Left colon (tissue), 2 donors: ENCODE data around the gene ABCC3. TPM values are rescaled to one million over a fixed set of nuclear protein-coding genes. Genes with fewer than 3 reads are reported as not detected.

ENCODE experiments used
- ATAC-seq: fragments of 200-7000 bp; cut with Tn5 transposase; one replicate; pipeline ENCODE4 v1.9.1; 2020; ENCODE audit warnings: mild to moderate bottlenecking, moderate library complexity
- DNase-seq, 2 donors: peaks; one replicate each; pipeline ENCODE4 v3.0.0-alpha.2; 2020
- intact Hi-C, 2 donors: fragments of 100-400 bp; cut with DNase I in 1 of 2; cut with micrococcal nuclease in 1 of 2; formaldehyde crosslinking; loops; one replicate each; pipeline versions ENCODE4 v1.11.2 to v1.14.0; 2022; cut with DNase I, micrococcal nuclease
- long read RNA-seq: library from polyadenylated mRNA; unstranded; transcript quantifications from one replicate; pipeline ENCODE4 v2.0.0, GENCODE V29; 2021
- total RNA-seq, 2 donors: library from RNA; stranded (reverse); fragmentation: NEBNext Ultra II Directional; extraction: Animal tissue kit (Norgen Biotek cat#: 25700); gene quantifications; one replicate each; pipeline ENCODE4 v1.2.1, GENCODE V29; 2021
- donor health status: DM: no; HTN: no; CAD: no.
- donor health status: DM: yes; HTN: yes; CAD: no.

Gene ABCC3
- 100 to 1,000 TPM; 251 to 373 TPM for total RNA-seq
- long read RNA-seq, full-length matches to known transcripts = 36 of 309 reads
- long read RNA-seq, partial matches to known transcripts = 219 of 309 reads
- long read RNA-seq, other reads (novel, unspliced or antisense) = 54 of 309 reads

GRCh38 chr17:50634224-50634914 is at the start of gene ABCC3:
Gene ABCC3, plus strand, starts transcription at chr17:50634881. Its CDS starts 56 bp downstream, at chr17:50634937.
- intact Hi-C loops = loop anchor here in 1 of 2 donors (5.0 to 10.0 kb wide), 2 partner anchors 58 to 150 kb away; no protein-coding TSS in a partner anchor
- DNase-seq (peak; percentile 79 to 86), ATAC-seq (peak; percentile 65)

GRCh38 chr17:50585346-50585745 is 49.3 kb upstream of the ABCC3 start:
- no peak for DNase-seq
- intact Hi-C loops = no loop called here

GRCh38 chr17:50585891-50586290 is 48.8 kb upstream of the ABCC3 start:
- intact Hi-C loops = no loop called here
- ATAC-seq = no peak
- no peak for DNase-seq

More at GRCh38 chr17:50585346-50585745, 49.3 kb upstream of the ABCC3 start:
- ATAC-seq = no peak

- intact Hi-C loops = no loop called here
- ATAC-seq = no peak
- DNase-seq = no peak
Observed at GRCh38 chr17:50586421-50587247, 48.0 kb upstream of the ABCC3 start.

- intact Hi-C loops = no loop called here
- DNase-seq (no peak), ATAC-seq (no peak)
Observed at GRCh38 chr17:50587571-50587970, 47.1 kb upstream of the ABCC3 start.

- intact Hi-C loops = no loop called here
- no peak for ATAC-seq
- DNase-seq = no peak
Observed at GRCh38 chr17:50588391-50589049, 46.2 kb upstream of the ABCC3 start.

- intact Hi-C loops = no loop called here
- DNase-seq = no peak
- peak; percentile 7 for ATAC-seq
Observed at GRCh38 chr17:50589095-50589705, 45.5 kb upstream of the ABCC3 start.

GRCh38 chr17:50590946-50591737 is 43.5 kb upstream of the ABCC3 start:
- no peak for DNase-seq
- ATAC-seq = no peak
- intact Hi-C loops = no loop called here

- intact Hi-C loops = no loop called here
- ATAC-seq (no peak), DNase-seq (no peak)
Observed at GRCh38 chr17:50593321-50593720, 41.4 kb upstream of the ABCC3 start.

- DNase-seq (no peak), ATAC-seq (no peak)
- intact Hi-C loops = no loop called here
Observed at GRCh38 chr17:50594128-50594823, 40.4 kb upstream of the ABCC3 start.

- no peak for ATAC-seq
- DNase-seq = no peak
- intact Hi-C loops = no loop called here
Observed at GRCh38 chr17:50594892-50595291, 39.8 kb upstream of the ABCC3 start.

- intact Hi-C loops = no loop called here
- DNase-seq = peak in 1 of 2 donors; percentile 44
Observed at GRCh38 chr17:50596191-50597037, 38.3 kb upstream of the ABCC3 start.

GRCh38 chr17:50598487-50598886 is 36.2 kb upstream of the ABCC3 start:
- ATAC-seq = no peak

More at GRCh38 chr17:50596191-50597037, 38.3 kb upstream of the ABCC3 start:
- ATAC-seq = peak; percentile 91

GRCh38 chr17:50599606-50600005 is 35.1 kb upstream of the ABCC3 start:
- intact Hi-C loops = no loop called here
- DNase-seq (no peak), ATAC-seq (no peak)

More at GRCh38 chr17:50598487-50598886, 36.2 kb upstream of the ABCC3 start:
- DNase-seq = no peak
- intact Hi-C loops = no loop called here

GRCh38 chr17:50601823-50602375 is 32.8 kb upstream of the ABCC3 start:
- DNase-seq = no peak
- no peak for ATAC-seq
- intact Hi-C loops = no loop called here

GRCh38 chr17:50602836-50603235 is 31.8 kb upstream of the ABCC3 start:
- ATAC-seq (no peak), DNase-seq (no peak)
- intact Hi-C loops = no loop called here
